ENCODE measurements around the gene S100A16. TPM values are rescaled to one million over a fixed set of nuclear protein-coding genes. Genes with fewer than 3 reads are reported as not detected.

The S100A16 gene
- total RNA-seq, 3 donors from 2014 or later = 52.0 to 154 (median 102) TPM

DNA sequence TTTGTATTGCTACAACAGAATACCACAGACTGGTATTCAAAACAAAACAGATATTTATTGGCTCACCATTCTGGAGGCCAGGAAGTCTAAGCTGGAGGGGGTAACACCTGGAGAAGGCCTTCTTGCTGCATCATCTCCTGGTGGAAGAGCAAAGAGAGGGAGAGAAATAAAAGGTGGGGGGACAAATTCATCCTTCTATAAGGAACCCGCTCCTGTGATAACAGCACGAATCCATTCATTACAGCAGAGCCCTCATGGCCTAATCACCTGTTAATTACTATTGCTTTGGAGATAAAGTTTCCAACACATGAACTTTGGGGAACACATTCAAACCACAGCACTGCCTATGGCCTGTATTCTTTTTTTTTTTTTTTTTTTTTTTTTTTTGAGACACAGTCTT lies 52.7 kb downstream of the S100A16 start:
- H3K4me1 ChIP-seq = peaks cover under 1% of the 10 kb centered on the region in 2 donors
- intact Hi-C loops (cut with DNase I; ENCODE audit: low total_unique reads) = no loop called here
- H3K27me3 ChIP-seq = no peaks in the 10 kb centered on the region
- H3K27ac ChIP-seq = no peak overlapping the region
- TF ChIP-seq POLR2A (IDR thresholded peaks at IDR 0.05) = no peak
- TF ChIP-seq POLR2AphosphoS5 (IDR thresholded peaks at IDR 0.05) = no peak
- TF ChIP-seq, protein P1, sequence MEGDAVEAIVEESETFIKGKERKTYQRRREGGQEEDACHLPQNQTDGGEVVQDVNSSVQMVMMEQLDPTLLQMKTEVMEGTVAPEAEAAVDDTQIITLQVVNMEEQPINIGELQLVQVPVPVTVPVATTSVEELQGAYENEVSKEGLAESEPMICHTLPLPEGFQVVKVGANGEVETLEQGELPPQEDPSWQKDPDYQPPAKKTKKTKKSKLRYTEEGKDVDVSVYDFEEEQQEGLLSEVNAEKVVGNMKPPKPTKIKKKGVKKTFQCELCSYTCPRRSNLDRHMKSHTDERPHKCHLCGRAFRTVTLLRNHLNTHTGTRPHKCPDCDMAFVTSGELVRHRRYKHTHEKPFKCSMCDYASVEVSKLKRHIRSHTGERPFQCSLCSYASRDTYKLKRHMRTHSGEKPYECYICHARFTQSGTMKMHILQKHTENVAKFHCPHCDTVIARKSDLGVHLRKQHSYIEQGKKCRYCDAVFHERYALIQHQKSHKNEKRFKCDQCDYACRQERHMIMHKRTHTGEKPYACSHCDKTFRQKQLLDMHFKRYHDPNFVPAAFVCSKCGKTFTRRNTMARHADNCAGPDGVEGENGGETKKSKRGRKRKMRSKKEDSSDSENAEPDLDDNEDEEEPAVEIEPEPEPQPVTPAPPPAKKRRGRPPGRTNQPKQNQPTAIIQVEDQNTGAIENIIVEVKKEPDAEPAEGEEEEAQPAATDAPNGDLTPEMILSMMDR (IDR thresholded peaks at IDR 0.05) = no peak
- no peak overlapping the region for H3K4me3 ChIP-seq
- DNase-seq (ENCODE audit: low spot score in 2 of 2) = no peak
- no peaks in the 10 kb centered on the region for H3K9me3 ChIP-seq
- H3K36me3 ChIP-seq = no peaks in the 10 kb centered on the region

DNA sequence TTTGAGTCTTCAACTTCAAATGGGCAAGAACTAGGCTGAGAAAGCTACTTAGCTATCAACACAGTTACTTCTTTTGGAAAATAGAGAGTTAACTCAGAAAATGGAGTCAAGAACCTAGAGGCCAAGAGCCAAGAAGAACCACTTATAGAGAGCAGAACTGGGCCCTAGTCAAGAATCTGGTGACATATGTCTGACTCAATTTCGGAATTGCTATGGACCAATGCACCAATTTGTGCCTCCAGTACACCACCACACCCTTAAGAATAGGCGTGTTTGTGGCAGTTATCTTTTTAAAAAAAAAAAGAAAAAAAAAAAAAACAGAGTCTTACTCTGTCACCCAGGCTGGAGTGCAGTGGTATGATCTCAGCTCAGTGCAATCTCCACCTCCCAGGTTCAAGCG lies 55.1 kb downstream of the S100A16 start:
- TF ChIP-seq, protein P1 (IDR thresholded peaks at IDR 0.05) = no peak
- TF ChIP-seq POLR2A (IDR thresholded peaks at IDR 0.05) (no peak), POLR2AphosphoS5 (IDR thresholded peaks at IDR 0.05) (no peak)
- Histone ChIP-seq H3K27me3 (no peaks in the 10 kb centered on the region), H3K4me3 (no peak overlapping the region), H3K36me3 (no peaks in the 10 kb centered on the region), H3K9me3 (no peaks in the 10 kb centered on the region), H3K27ac (no peak overlapping the region), H3K4me1 (peaks cover 0 to 15% of the 10 kb centered on the region in 2 donors)
- no peak for DNase-seq (ENCODE audit: low spot score in 2 of 2)
- intact Hi-C loops (cut with DNase I; ENCODE audit: low total_unique reads) = no loop called here

Other genes with a start within 250 kb of the S100A16 start
- 1 to 10 TPM in 2 of 3 donors, not detected in 1; 1.3 to 1.8 TPM for gene S100A12, start 237.5 kb downstream of the S100A16 start, total RNA-seq
- gene S100A8, start 222.1 kb downstream of the S100A16 start, total RNA-seq = 10 to 100 TPM; 13.1 to 37.4 (median 26.5) TPM
- gene S100A7A, start 196.6 kb downstream of the S100A16 start, total RNA-seq = not detected
- not detected for gene S100A7, start 152.5 kb downstream of the S100A16 start, total RNA-seq
- gene S100A6, start 77.1 kb downstream of the S100A16 start, total RNA-seq = 100 to 1,000 TPM; 351 to 861 (median 423) TPM
- not detected for gene S100A5, start 72.2 kb downstream of the S100A16 start, total RNA-seq
- 1,000 to 10,000 TPM in 1 of 3 donors, 100 to 1,000 TPM in 2; 177 to 1,015 (median 198) TPM for gene S100A4, start 67.3 kb downstream of the S100A16 start, total RNA-seq
- gene S100A3, start 63.9 kb downstream of the S100A16 start, total RNA-seq = 1 to 10 TPM in 2 of 3 donors, under 1 TPM in 1; 0.44 to 2.6 (median 2.2) TPM
- 1 to 10 TPM in 1 of 3 donors, under 1 TPM in 1, not detected in 1; 0.33 to 5.4 TPM for gene S100A2, start 47.3 kb downstream of the S100A16 start, total RNA-seq
- gene S100A14, start 3.2 kb upstream of the S100A16 start, total RNA-seq = 10 to 100 TPM in 2 of 3 donors, not detected in 1; 70.1 to 99.2 TPM
- 100 to 1,000 TPM; 163 to 221 (median 198) TPM for gene S100A13, start 14.4 kb upstream of the S100A16 start, total RNA-seq
- 10 to 100 TPM in 2 of 3 donors, 1 to 10 TPM in 1; 6.1 to 40.0 (median 28.5) TPM for gene S100A1, start 15.3 kb upstream of the S100A16 start, total RNA-seq
- gene CHTOP, start 20.9 kb upstream of the S100A16 start, total RNA-seq = 100 to 1,000 TPM in 1 of 3 donors, 10 to 100 TPM in 2; 37.1 to 112 (median 71.8) TPM
- gene SNAPIN, start 45.6 kb upstream of the S100A16 start, total RNA-seq = 10 to 100 TPM; 43.3 to 70.7 (median 54.2) TPM
- 100 to 1,000 TPM in 2 of 3 donors, 10 to 100 TPM in 1; 92.2 to 169 (median 147) TPM for gene ILF2, start 57.9 kb upstream of the S100A16 start, total RNA-seq
- 100 to 1,000 TPM in 1 of 3 donors, 10 to 100 TPM in 2; 19.9 to 134 (median 46.5) TPM for gene NPR1, start 65.6 kb upstream of the S100A16 start, total RNA-seq
- gene INTS3, start 114.9 kb upstream of the S100A16 start, total RNA-seq = 10 to 100 TPM; 46.5 to 53.4 (median 51.7) TPM
- 10 to 100 TPM; 23.0 to 36.2 (median 31.5) TPM for gene SLC27A3, start 162.3 kb upstream of the S100A16 start, total RNA-seq